Gastrocnemius medialis (tissue), 4 donors: Measurements from ENCODE around the gene SLC29A2.

Experiments
- POLR2A ChIP-seq, 2 donors: fragments of 450-650 bp; IDR thresholded peaks; one replicate each; pipeline ENCODE4 v1.6.1; 2017; ENCODE audit warnings: antibody characterized with exemption in 2 of 2, mild to moderate bottlenecking in 2 of 2, moderate library complexity in 2 of 2
- TF ChIP-seq, protein P1 (sequence below), 5 experiments: fragments of 450-650 bp in 3 of 5; fragments of 200-600 bp in 2 of 5; sonication (generic) in 2 of 5; IDR thresholded peaks in 4 of 5; conservative IDR thresholded peaks in 1 of 5; 1 replicate in 4 of 5; 2 replicates in 1 of 5; pipeline ENCODE4 v1.5.1; 2016 to 2019; ENCODE audit warnings: antibody characterized with exemption in 5 of 5, mild to moderate bottlenecking in 3 of 5, moderate library complexity in 3 of 5

DNA sequence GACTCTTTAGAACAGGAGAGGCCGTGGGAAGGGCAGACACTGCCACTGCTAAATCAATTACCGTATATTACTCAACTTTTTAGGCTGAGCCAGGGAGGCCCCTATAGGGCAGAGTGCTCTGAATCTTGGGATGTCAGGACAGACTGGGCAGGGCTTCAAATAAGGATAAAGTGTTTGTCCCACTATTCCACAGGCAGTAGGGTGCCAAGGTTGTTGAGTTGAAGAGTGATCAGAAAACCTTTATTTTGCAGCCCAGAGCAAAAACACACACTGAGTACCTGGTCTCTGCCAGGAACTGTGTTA is 22.5 kb downstream of the SLC29A2 start:
- TF ChIP-seq POLR2A (IDR thresholded peaks at IDR 0.05): no peak
- TF ChIP-seq, protein P1, sequence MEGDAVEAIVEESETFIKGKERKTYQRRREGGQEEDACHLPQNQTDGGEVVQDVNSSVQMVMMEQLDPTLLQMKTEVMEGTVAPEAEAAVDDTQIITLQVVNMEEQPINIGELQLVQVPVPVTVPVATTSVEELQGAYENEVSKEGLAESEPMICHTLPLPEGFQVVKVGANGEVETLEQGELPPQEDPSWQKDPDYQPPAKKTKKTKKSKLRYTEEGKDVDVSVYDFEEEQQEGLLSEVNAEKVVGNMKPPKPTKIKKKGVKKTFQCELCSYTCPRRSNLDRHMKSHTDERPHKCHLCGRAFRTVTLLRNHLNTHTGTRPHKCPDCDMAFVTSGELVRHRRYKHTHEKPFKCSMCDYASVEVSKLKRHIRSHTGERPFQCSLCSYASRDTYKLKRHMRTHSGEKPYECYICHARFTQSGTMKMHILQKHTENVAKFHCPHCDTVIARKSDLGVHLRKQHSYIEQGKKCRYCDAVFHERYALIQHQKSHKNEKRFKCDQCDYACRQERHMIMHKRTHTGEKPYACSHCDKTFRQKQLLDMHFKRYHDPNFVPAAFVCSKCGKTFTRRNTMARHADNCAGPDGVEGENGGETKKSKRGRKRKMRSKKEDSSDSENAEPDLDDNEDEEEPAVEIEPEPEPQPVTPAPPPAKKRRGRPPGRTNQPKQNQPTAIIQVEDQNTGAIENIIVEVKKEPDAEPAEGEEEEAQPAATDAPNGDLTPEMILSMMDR (IDR thresholded peaks at IDR 0.05 in 4 of 5, conservative IDR thresholded peaks at IDR 0.05 in 1 of 5): no peak
